H1 (cell line): ENCODE data around the gene TWIST1.

Source experiments
- ASH2L ChIP-seq: fragments of 200-600, 300-600 bp; sonication (generic); IDR thresholded peaks from one replicate; pipeline ENCODE4 v1.7.1; 2017; ENCODE audit warnings: low read length
- ATF3 ChIP-seq: IDR thresholded peaks from 2 replicates; pipeline ENCODE4 v1.6.1; 2011; ENCODE audit warnings: low read depth, mild to moderate bottlenecking, low read length; ENCODE audit not compliant: insufficient read depth
- CTCF ChIP-seq, 3 experiments: IDR thresholded peaks; 1 replicate in 2 of 3; 2 replicates in 1 of 3; pipeline versions ENCODE4 v1.5.1 to v1.6.1; 2011; ENCODE audit warnings: low read length in 3 of 3, mild to moderate bottlenecking in 3 of 3, inconsistent platforms in 2 of 3, low read depth in 1 of 3, moderate library complexity in 1 of 3; ENCODE audit not compliant: insufficient read depth in 1 of 3; ENCODE audit errors: control extremely low read depth in 1 of 3
- EP300 ChIP-seq, 2 experiments: IDR thresholded peaks; 1 replicate in 1 of 2; 2 replicates in 1 of 2; pipeline ENCODE4 v1.6.1; 2011 to 2012; ENCODE audit warnings: low read depth in 2 of 2, low read length in 2 of 2, mild to moderate bottlenecking in 2 of 2, borderline replicate concordance in 1 of 2, inconsistent platforms in 1 of 2, moderate library complexity in 1 of 2
- HDAC2 ChIP-seq, 2 experiments: fragments of 300-600 bp in 1 of 2; sonication (generic) in 1 of 2; IDR thresholded peaks; 2 replicates each; pipeline ENCODE4 v1.6.1; 2011 to 2012; ENCODE audit warnings: low read depth in 2 of 2, low read length in 2 of 2, mild to moderate bottlenecking in 2 of 2, moderate library complexity in 2 of 2, borderline replicate concordance in 1 of 2, inconsistent platforms in 1 of 2
- JUN ChIP-seq: IDR thresholded peaks from 2 replicates; pipeline ENCODE4 v1.6.1; 2011; ENCODE audit warnings: low read depth, mild to moderate bottlenecking, improper control_type of control experiment, low read length
- MAX ChIP-seq: IDR thresholded peaks from 2 replicates; pipeline ENCODE4 v1.6.1; 2012; ENCODE audit warnings: inconsistent platforms
- SIN3A ChIP-seq, 2 experiments: IDR thresholded peaks in 1 of 2; conservative IDR thresholded peaks in 1 of 2; 2 replicates each; pipeline ENCODE4 v1.6.1; 2011 to 2012; ENCODE audit warnings: low read length in 2 of 2, improper control_type of control experiment in 1 of 2, low read depth in 1 of 2, mild to moderate bottlenecking in 1 of 2
- YY1 ChIP-seq: IDR thresholded peaks from 2 replicates; pipeline ENCODE4 v1.6.1; 2011; ENCODE audit warnings: low read depth, mild to moderate bottlenecking, low read length

GRCh38 chr7:19094598-19095352, 22.7 kb downstream of the TWIST1 start:
- TF ChIP-seq HDAC2 (IDR thresholded peaks at IDR 0.05; ENCODE audit: borderline replicate concordance in 1 of 2, low read depth in 2 of 2, low read length in 2 of 2) (no peak), CTCF (IDR thresholded peaks at IDR 0.05; ENCODE audit: control extremely low read depth in 1 of 3, insufficient read depth in 1 of 3, low read depth in 1 of 3, low read length in 3 of 3) (no peak), JUN (no peak), YY1 (no peak), MAX (no peak), SIN3A (conservative IDR thresholded peaks at IDR 0.05 in 1 of 2, IDR thresholded peaks at IDR 0.05 in 1 of 2; ENCODE audit: low read depth in 1 of 2, low read length in 2 of 2) (no peak), ASH2L (no peak), EP300 (IDR thresholded peaks at IDR 0.05; ENCODE audit: borderline replicate concordance in 1 of 2, low read depth in 2 of 2, low read length in 2 of 2) (no peak), ATF3 (no peak)
